Measurements from ENCODE around the gene CEP57L1.

- no peak for TF ChIP-seq CTCF (conservative IDR thresholded peaks at IDR 0.05 in 1 of 2, IDR thresholded peaks at IDR 0.05 in 1 of 2; ENCODE audit: extremely low read depth in 1 of 2, insufficient read depth in 1 of 2, low read depth in 1 of 2, low read length in 2 of 2)
- no peak for TF ChIP-seq EZH2 (IDR thresholded peaks at IDR 0.05; ENCODE audit: borderline replicate concordance, low read length)
These were observed 7.5 kb upstream of the CEP57L1 start for GRCh38 chr6:109087661-109088264.

All from mammary epithelial cell (primary cell).